ENCODE results near the gene HEXA.
"Not testable (repeated sequence)": the region's sequence is repeated elsewhere in the genome, so short reads cannot be mapped to it uniquely, and the experiment has no call there.

Gene HEXA

DNA sequence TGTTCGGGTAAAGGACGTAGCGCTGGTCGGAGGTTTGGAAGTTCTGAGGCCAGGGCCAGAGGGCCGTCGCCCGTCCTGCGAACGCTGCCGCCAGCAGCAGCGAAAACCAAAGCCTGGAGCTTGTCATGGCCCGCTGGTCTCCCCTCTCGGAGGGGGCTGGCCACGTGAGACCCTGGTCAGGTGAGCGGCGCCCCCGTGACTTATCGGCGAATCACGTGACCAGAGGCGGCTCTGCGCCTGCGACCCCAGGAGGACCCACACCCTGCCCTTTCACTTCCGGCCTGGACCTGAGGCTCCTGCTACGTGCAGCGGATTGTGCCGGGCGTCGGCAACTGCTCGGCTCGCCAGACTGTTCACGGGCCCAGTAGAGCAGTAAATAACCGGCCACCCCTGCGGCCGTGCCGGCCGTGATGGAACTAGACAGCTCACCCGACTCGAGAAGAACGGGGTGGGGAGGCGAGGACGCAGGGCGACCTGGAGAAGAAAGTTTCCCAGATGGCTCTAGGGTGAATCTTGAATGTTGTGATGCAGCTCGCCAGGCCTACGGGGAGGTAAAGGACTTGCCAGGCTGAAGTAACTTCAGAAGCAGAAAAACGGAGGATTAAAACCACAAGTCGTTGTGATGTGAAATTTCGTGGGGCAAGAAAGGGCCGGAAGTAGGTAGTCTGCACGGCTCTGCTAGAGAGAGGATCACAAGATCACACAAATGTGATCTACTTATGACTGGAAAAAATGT is at the start of gene HEXA:
Gene HEXA, minus strand, starts transcription at position 169 of the 736 bp plus-strand sequence. Its CDS starts 42 bp downstream, at position 127.
- peak; percentile 85 to 87 for DNase-seq (ENCODE audit: low read depth in 2 of 2)

DNA sequence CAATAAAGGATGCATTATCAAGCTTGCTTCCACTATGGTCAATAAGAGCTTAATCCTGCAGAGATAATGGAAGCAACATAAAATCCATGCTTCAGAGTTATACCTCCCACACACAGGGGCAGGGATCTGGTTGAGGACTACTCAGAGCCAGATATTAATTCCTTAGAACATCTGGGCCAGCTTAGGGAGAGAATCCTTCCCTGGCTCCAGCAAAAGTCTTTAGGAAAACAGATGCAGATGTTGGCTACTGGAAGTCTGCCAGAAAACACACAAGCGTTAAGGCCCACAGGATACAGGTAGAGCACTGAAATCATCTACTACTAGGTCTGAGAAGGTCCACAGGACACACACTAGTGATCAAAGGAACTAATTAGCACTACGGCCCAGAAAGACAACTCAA is 47.4 kb upstream of the HEXA start:
- DNase-seq (ENCODE audit: low read depth in 2 of 2), result no peak

DNA sequence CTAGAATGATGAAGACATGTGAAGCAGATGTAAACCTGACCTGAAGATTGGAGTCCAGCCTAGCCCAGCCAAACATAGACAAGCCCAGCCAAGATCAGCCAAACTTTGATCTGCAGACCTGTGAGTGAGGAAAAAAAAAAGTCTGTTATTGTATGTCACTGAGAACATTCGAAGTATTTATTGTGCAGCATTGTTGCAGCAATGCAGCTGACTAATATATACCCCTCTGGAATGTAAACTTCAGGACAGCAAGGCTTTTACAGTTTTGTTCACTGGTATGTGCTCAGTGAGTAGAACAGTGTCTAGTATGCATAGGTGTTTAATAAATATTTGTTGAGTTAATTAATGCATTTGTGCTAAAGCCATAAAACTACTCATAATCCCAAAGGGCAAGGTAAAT is 45.7 kb upstream of the HEXA start:
- DNase-seq (ENCODE audit: low read depth in 2 of 2), result no peak

- DNase-seq (ENCODE audit: low read depth in 2 of 2), result no peak
Measured at GRCh38 chr15:72420576-72420975, 44.8 kb upstream of the HEXA start.

DNA sequence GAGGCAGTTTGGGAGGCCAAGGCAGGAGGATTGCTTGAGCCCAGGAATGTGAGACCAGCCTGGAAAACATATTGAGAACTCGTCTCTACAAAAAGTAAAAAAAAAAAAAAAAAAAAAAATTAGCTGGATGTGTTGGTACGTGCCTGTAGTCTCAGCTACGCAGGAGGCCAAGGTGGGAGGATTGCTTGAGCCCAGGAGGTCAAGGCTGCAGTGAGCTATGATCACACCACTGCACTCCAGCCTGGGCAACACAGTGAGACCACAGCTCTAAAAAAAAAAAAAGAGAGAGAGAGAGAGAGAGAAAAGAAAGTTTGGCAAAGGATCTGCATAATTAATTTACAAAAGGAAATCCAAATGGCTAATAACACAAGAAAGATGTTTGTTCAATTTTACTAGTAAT is 44.0 kb upstream of the HEXA start:
- not testable (repeated sequence) for DNase-seq (ENCODE audit: low read depth in 2 of 2)

DNA sequence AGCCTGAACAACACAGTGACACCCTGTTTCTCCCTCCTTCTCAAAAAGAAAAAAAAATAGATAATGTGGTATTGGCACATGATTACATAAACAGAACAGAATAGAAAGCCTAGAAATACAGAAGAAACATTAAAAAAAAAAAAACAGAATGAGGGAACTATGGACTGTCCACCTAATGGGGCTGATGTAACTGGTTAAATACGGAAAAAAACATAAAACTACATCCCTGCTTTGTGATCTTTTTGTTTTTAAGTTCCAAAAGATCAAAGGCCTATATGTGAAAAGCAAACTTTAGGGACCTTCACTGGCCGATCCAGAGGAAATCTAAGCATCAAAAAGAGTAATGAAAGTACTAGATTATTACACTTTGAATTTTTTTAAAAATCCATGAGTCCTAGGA is 39.5 kb upstream of the HEXA start:
- no peak for DNase-seq (ENCODE audit: low read depth in 2 of 2)

DNA sequence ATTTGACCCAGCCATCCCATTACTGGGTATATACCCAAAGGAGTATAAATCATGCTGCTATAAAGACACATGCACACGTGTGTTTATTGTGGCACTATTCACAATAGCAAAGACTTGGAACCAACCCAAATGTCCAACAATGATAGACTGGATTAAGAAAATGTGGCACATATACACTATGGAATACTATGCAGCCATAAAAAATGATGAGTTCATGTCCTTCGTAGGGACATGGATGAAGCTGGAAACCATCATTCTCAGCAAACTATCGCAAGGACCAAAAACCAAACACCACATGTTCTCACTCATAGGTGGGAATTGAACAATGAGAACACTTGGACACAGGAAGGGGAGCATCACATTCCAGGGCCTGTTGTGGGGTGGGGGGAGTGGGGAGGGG is 37.5 kb upstream of the HEXA start:
- not testable (repeated sequence) for DNase-seq (ENCODE audit: low read depth in 2 of 2)

GRCh38 chr15:72411544-72411943 is 35.7 kb upstream of the HEXA start:
- no peak for DNase-seq (ENCODE audit: low read depth in 2 of 2)

DNA sequence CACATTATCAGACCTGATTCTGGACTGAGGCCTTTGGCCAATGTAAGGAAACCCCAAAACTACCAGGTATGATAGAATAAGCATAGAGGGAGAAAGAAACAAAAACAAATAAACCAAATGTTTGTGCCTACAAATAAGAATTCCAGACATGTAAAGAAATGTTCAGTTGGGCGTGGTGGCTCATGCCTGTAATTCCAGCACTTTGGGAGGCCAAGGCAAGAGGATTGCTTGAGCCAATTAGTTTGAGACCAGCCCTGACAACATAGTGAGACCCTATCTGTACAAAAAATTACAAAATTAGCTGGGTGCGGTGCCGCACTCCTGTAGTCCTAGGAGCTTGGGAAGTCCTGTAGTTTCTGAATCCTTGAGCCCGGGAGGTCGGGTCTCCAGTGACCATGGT is 35.3 kb upstream of the HEXA start:
- DNase-seq (ENCODE audit: low read depth in 2 of 2), result no peak

GRCh38 chr15:72406936-72407335 is 31.1 kb upstream of the HEXA start:
- no peak for DNase-seq (ENCODE audit: low read depth in 2 of 2)

DNA sequence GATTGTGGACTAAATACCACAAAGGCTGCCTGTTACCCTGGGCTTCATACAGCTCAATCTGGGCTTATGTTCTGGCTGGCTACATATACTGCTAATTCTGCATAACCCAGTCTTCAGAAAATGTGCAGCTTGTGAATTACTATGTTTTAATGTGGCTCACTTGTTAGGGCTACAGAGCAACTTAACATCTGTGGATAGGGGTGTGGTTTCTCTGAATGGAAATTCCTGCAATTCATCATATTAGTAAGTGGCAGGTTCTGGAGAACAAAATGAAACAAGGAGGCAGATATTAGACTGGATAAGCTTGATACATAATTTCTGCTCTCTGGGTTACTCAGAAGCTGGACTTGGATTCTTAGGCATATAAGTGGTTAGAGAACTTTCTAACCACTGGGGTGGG is 29.0 kb upstream of the HEXA start:
- no peak for DNase-seq (ENCODE audit: low read depth in 2 of 2)

DNA sequence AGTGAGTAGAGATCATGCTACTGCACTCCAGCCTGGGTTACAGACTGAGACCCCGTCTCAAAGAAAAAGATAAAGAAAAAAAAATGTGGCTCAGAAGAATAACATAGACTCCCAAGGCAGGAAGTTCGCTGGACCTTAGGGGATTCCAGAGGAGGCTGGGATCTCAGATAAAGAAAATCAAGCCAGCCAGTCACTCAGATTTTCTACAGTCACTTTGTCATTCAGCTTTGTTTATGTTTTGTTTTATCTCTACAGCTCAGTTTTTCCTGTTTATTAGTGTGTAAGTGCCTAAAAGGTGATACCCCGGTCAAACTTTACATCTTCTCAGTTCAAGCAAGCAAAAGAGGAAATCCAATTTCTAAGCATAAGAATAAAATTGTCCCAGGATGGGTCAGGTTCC is 28.5 kb upstream of the HEXA start:
- DNase-seq (ENCODE audit: low read depth in 2 of 2), result no peak

DNA sequence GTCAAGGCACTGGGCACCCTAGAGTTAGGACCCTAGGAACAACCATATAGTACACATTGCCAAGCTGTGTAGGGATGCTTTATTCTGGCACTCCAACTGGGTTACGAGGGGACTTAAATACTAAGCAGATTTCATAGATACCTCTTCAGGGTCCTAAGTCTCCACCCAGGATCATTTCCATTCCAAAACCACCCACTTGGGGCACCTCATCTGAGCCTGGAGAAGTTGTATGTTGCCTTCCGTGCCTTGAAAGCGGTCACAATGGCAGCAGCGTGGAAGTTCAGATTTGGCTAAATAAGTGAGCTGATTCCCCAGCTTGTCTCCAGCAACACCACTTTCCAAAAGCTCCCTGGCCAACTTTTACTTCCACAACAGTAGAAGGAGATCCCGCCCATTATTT is 26.9 kb upstream of the HEXA start:
- DNase-seq (ENCODE audit: low read depth in 2 of 2), result no peak

DNA sequence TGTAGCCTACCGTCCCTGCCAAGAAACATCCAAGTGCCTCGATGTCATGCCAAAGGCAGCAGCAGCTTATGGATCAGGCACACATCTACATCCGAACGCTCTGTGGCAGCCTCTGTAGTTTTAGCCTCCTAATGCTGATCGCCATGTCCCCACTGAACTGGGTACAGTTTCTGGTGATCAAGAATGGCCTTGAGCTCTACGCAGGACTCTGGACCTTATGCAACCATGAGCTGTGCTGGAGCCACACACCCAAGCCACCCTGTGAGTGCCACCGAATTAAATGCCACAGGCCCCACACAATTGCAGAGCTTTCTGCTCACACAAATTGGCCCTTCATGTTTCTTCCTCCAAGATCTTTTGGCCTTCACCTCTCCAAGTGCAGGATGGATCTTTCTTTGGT is 22.8 kb upstream of the HEXA start:
- DNase-seq (ENCODE audit: low read depth in 2 of 2), result no peak

GRCh38 chr15:72397796-72398588 is 22.2 kb upstream of the HEXA start, which contains the start of gene TMEM202:
TSS of gene TMEM202 (plus strand) at chr15:72398305. CDS start at chr15:72398327, 22 bp downstream.
- DNase-seq (ENCODE audit: low read depth in 2 of 2), result no peak

- DNase-seq (ENCODE audit: low read depth in 2 of 2), result not testable (repeated sequence)
Measured at GRCh38 chr15:72396331-72396730, 20.5 kb upstream of the HEXA start.

- no peak for DNase-seq (ENCODE audit: low read depth in 2 of 2)
Measured at GRCh38 chr15:72389231-72389630, 13.4 kb upstream of the HEXA start.

- DNase-seq (ENCODE audit: low read depth in 2 of 2), result no peak
Measured at GRCh38 chr15:72387741-72388140, 11.9 kb upstream of the HEXA start.

- DNase-seq (ENCODE audit: low read depth in 2 of 2), result no peak
Measured at GRCh38 chr15:72382146-72382545, 6.3 kb upstream of the HEXA start.

GRCh38 chr15:72380743-72381142 is 4.9 kb upstream of the HEXA start:
- no peak for DNase-seq (ENCODE audit: low read depth in 2 of 2)

DNA sequence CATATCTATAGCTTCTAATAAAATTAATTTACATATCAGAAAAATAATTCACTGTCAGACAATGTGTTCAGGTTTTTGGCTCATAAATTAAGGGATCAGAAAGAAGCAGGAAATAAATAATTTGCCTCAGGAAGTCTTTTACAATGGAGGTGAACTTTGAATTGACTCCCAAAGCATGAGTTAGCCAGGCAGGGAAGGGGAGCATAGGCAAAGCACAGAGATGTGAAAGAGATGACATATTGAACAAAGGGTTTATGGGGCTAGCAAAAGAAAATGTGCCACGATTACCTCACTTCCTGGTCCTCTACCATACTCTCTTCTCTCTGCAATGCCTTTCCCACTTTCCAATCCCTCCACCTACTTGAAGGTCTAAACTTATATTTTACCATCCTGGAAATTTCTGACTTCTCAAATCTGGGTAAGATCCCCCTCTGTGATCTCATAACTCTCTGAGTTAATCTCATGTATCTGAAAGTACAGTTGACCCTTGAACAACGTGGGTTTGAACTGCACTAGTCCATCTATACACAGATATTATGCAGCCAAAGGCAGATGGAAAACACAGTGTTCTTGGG is 4.1 kb upstream of the HEXA start:
- no peak for DNase-seq (ENCODE audit: low read depth in 2 of 2)

- DNase-seq (ENCODE audit: low read depth in 2 of 2), result not testable (repeated sequence)
Measured at GRCh38 chr15:72379106-72379505, 3.3 kb upstream of the HEXA start.

DNA sequence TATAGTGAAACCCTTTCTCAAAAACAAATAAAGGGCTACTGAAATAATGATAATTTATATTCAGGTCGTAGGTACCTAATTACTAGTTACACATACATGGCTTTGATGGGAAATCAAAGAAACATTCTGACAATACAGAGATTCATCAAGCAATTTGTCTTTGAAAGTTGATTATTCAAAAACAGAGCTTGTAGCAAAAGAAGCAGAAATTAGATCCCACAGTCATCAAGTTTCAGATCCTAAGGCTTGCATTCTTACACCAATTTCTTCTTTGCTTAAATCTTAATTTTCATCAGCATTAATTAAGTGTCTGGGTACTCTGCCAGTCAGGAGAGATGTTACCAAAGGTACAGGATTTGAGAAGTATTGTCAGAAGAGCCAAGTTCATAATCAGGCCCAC is 1.5 kb upstream of the HEXA start:
- no peak for DNase-seq (ENCODE audit: low read depth in 2 of 2)
